OCI-LY7 (cell line): ENCODE results near the gene LYPD8. TPM values are rescaled to one million over a fixed set of nuclear protein-coding genes. Genes with fewer than 3 reads are reported as not detected.

ENCODE experiments used
- BruUV-seq: library from RNA; stranded (reverse); fragments of 400-500 nt; replicated peaks from 2 replicates; lab custom pipeline; 2021; lab: Mats Ljungman, UMichigan
- CTCF ChIA-PET: fragments of 300-600 bp; sonication (Branson Sonifier 250); formaldehyde crosslinking; loops from one replicate; lab custom pipeline; 2022; ENCODE audit warnings: antibody characterized with exemption; ENCODE audit not compliant: unreplicated experiment; lab: Charles Lee
- POLR2A ChIA-PET: fragments of 300-600 bp; sonication (Branson Sonifier 250); formaldehyde crosslinking; loops from one replicate; lab custom pipeline; 2022; ENCODE audit warnings: antibody characterized with exemption; lab: Charles Lee
- DNase-seq: peaks from one replicate; pipeline ENCODE4 v3.0.0-alpha.2; 2015; ENCODE audit warnings: low spot score
- H2AFZ ChIP-seq: fragments of 200-600 bp; sonication (generic), shearing (Covaris generic); 2 replicates; pipeline ENCODE4 v1.6.1; 2014; ENCODE audit warnings: mild to moderate bottlenecking, antibody characterized with exemption, low read length, moderate library complexity
- H3K27ac ChIP-seq: fragments of 200-600 bp; sonication (generic); 2 replicates; pipeline ENCODE4 v1.5.1; 2014; ENCODE audit warnings: mixed run types, low read depth, mild to moderate bottlenecking, moderate library complexity, low read length, inconsistent platforms; ENCODE audit not compliant: poor library complexity, severe bottlenecking
- H3K36me3 ChIP-seq: fragments of 200-600 bp; sonication (generic); 2 replicates; pipeline ENCODE4 v1.6.1; 2014; ENCODE audit warnings: mild to moderate bottlenecking, antibody characterized with exemption, low read length, moderate library complexity, mixed read lengths; ENCODE audit not compliant: insufficient read depth
- H3K4me1 ChIP-seq: fragments of 200-600 bp; sonication (generic); 2 replicates; pipeline ENCODE4 v1.5.1; 2014; ENCODE audit warnings: mild to moderate bottlenecking, low read length; ENCODE audit not compliant: insufficient read depth, poor library complexity, severe bottlenecking
- H3K4me2 ChIP-seq: fragments of 200-600 bp; sonication (generic); 2 replicates; pipeline ENCODE4 v1.6.1; 2014; ENCODE audit warnings: mild to moderate bottlenecking, low read length
- H3K4me3 ChIP-seq: fragments of 200-600 bp; sonication (generic); 2 replicates; pipeline ENCODE4 v1.5.1; 2014; ENCODE audit warnings: mild to moderate bottlenecking, low read depth, low read length; ENCODE audit not compliant: poor library complexity, severe bottlenecking
- H3K79me2 ChIP-seq: fragments of 200-600 bp; sonication (generic); 2 replicates; pipeline ENCODE4 v1.6.1; 2016; ENCODE audit warnings: low read depth, mild to moderate bottlenecking, low read length, moderate library complexity, mixed read lengths; ENCODE audit not compliant: insufficient read depth
- H3K9me2 ChIP-seq: fragments of 200-600 bp; sonication (generic); 2 replicates; pipeline ENCODE4 v1.6.1; 2016; ENCODE audit warnings: mild to moderate bottlenecking, low read length, mixed read lengths; ENCODE audit not compliant: insufficient read depth
- H3K9me3 ChIP-seq: fragments of 200-600 bp; sonication (generic); 2 replicates; pipeline ENCODE4 v1.6.1; 2014; ENCODE audit warnings: mild to moderate bottlenecking, mixed run types, low read length, mixed read lengths
- H4K20me1 ChIP-seq: fragments of 200-600 bp; sonication (generic); 2 replicates; pipeline ENCODE4 v1.6.1; 2014; ENCODE audit warnings: mild to moderate bottlenecking, antibody characterized with exemption, low read length, moderate library complexity, mixed read lengths; ENCODE audit not compliant: insufficient read depth
- EZH2phosphoT487 ChIP-seq: fragments of 200-600 bp; sonication (generic); IDR thresholded peaks from 2 replicates; pipeline ENCODE4 v1.6.1; 2018; ENCODE audit warnings: low read depth, borderline replicate concordance, mild to moderate bottlenecking, mixed run types, antibody characterized with exemption, low read length, moderate library complexity, mixed read lengths
- intact Hi-C: fragments of 100-400 bp; cut with micrococcal nuclease; formaldehyde crosslinking; loops from one replicate; pipeline ENCODE4 v1.10.0; 2022; ENCODE audit not compliant: unreplicated experiment
- total RNA-seq, 2 experiments: library from RNA; depleted of rRNA in 1 of 2; stranded (reverse); fragments of >200 nt in 1 of 2; shearing (Covaris generic) in 1 of 2; gene quantifications; 2 replicates each; pipeline ENCODE4 v1.2.3, GENCODE V29; 2014 to 2022
- TF ChIP-seq, protein P1 (sequence below): fragments of 200-600 bp; sonication (generic); conservative IDR thresholded peaks from 2 replicates; pipeline ENCODE4 v1.5.1; 2014; ENCODE audit warnings: mild to moderate bottlenecking, antibody characterized with exemption, low read length, moderate library complexity, mixed read lengths

The LYPD8 gene
- total RNA-seq, 2 experiments from 2014 or later, result not detected

- DNase-seq, result no peak
- POLR2A ChIA-PET, result interaction anchor here (1.4 kb wide), 1 partner anchor 52 kb away, joined by 3 read pairs; no protein-coding TSS in a partner anchor
- Histone ChIP-seq H3K4me3 (no peak overlapping the region), H3K4me1 (no peaks in the 10 kb centered on the region), H3K9me2 (no peaks in the 10 kb centered on the region), H4K20me1 (no peaks in the 10 kb centered on the region), H3K27ac (no peak overlapping the region), H3K9me3 (peaks cover 13% of the 10 kb centered on the region), H2AFZ (no peak overlapping the region), H3K4me2 (no peak overlapping the region), H3K79me2 (no peaks in the 10 kb centered on the region), H3K36me3 (no peaks in the 10 kb centered on the region)
- no peak for TF ChIP-seq EZH2phosphoT487
- TF ChIP-seq, protein P1, sequence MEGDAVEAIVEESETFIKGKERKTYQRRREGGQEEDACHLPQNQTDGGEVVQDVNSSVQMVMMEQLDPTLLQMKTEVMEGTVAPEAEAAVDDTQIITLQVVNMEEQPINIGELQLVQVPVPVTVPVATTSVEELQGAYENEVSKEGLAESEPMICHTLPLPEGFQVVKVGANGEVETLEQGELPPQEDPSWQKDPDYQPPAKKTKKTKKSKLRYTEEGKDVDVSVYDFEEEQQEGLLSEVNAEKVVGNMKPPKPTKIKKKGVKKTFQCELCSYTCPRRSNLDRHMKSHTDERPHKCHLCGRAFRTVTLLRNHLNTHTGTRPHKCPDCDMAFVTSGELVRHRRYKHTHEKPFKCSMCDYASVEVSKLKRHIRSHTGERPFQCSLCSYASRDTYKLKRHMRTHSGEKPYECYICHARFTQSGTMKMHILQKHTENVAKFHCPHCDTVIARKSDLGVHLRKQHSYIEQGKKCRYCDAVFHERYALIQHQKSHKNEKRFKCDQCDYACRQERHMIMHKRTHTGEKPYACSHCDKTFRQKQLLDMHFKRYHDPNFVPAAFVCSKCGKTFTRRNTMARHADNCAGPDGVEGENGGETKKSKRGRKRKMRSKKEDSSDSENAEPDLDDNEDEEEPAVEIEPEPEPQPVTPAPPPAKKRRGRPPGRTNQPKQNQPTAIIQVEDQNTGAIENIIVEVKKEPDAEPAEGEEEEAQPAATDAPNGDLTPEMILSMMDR, result no peak
- intact Hi-C loops, result no loop called here
- CTCF ChIA-PET, result no interaction called here
- no TSS peak for BruUV-seq
Observed at GRCh38 chr1:248752161-248753028, 3.2 kb downstream of the LYPD8 start.

DNA sequence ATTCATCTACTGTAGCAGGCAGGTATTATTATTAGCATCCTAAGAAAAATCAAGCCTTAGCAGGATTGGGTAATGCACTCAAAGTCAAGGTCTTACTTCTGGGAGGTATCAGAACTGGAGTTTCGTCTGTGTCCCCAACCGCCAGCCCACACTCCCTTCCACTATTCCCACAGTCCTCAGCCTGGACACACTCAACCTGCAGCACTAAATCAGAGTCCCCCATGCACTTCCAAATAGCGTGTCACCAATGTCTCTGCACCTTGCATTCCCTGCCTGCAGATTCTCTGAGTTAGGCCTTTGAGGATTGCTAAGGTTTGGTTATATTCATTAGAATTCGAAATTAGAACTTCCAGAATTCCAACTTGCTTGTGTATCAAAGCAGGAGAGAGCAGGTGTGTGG, 3.9 kb downstream of the LYPD8 start:
- H3K27ac ChIP-seq, result no peak overlapping the region
- no peaks in the 10 kb centered on the region for H3K9me2 ChIP-seq
- no peaks in the 10 kb centered on the region for H3K79me2 ChIP-seq
- intact Hi-C loops, result no loop called here
- H4K20me1 ChIP-seq, result no peaks in the 10 kb centered on the region
- no peaks in the 10 kb centered on the region for H3K36me3 ChIP-seq
- H3K4me1 ChIP-seq, result no peaks in the 10 kb centered on the region
- H3K4me3 ChIP-seq, result no peak overlapping the region
- POLR2A ChIA-PET, result interaction anchor here (0.6 to 1.4 kb wide), 3 partner anchors 30 to 51 kb away, joined by 3 to 5 read pairs (median 3); no protein-coding TSS in a partner anchor
- CTCF ChIA-PET, result no interaction called here
- no TSS peak for BruUV-seq
- TF ChIP-seq, protein P1, result no peak
- TF ChIP-seq EZH2phosphoT487, result no peak
- peaks cover 13% of the 10 kb centered on the region for H3K9me3 ChIP-seq
- no peak for DNase-seq
- H3K4me2 ChIP-seq, result no peak overlapping the region; the same call in 1 of the 2 replicates
- H2AFZ ChIP-seq, result no peak overlapping the region

DNA sequence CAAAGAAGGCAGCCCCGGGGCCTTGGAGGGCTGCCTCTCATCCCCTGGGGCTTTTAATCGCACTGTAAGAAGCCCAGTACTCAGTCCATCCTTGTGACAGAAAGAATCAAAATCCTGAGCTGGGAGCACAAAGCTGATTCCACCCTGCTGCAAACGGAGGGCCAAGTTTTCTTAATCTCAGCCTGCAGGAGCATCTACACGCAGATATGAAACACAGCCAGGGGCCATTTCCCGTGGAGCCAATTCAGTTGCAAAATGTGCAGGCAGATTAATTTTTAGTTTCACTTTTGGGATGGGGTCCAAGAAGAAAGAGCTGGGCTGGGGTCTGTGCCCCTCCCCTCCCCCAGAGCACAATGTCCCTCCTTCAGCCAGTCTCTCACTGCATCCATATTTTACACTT, 4.4 kb downstream of the LYPD8 start:
- DNase-seq, result no peak
- BruUV-seq, result no TSS peak
- Histone ChIP-seq H3K9me2 (no peaks in the 10 kb centered on the region), H3K36me3 (no peaks in the 10 kb centered on the region), H3K9me3 (peaks cover 13% of the 10 kb centered on the region), H3K4me3 (no peak overlapping the region), H2AFZ (no peak overlapping the region), H3K4me2 (no peak overlapping the region; the same call in 1 of the 2 replicates), H3K27ac (no peak overlapping the region), H3K4me1 (no peaks in the 10 kb centered on the region), H4K20me1 (no peaks in the 10 kb centered on the region), H3K79me2 (no peaks in the 10 kb centered on the region)
- ChIA-PET POLR2A (interaction anchor here (0.6 to 1.4 kb wide), 3 partner anchors 30 to 51 kb away, joined by 3 to 5 read pairs (median 3); no protein-coding TSS in a partner anchor), CTCF (no interaction called here)
- intact Hi-C loops, result no loop called here
- TF ChIP-seq, protein P1, result no peak
- TF ChIP-seq EZH2phosphoT487, result no peak
